GM12878 (cell line): ENCODE data around the gene ISCA2. TPM values are rescaled to one million over a fixed set of nuclear protein-coding genes. Genes with fewer than 3 reads are reported as not detected.

Experiments used
- ATAC-seq: fragments of 200-7000 bp; cut with Tn5 transposase; 3 replicates; pipeline ENCODE4 v1.9.1; 2020; ENCODE audit warnings: mild to moderate bottlenecking, moderate library complexity
- BruUV-seq: library from RNA; stranded (reverse); fragments of 400-500 nt; replicated peaks from 2 replicates; lab custom pipeline; 2021; lab: Mats Ljungman, UMichigan
- CTCF ChIA-PET: fragments of 300-600 bp; sonication (Branson Sonifier 250); formaldehyde crosslinking; extraction: SDS; loops from one replicate; lab custom pipeline; 2021; ENCODE audit warnings: inconsistent platforms; lab: Yijun Ruan, JAX
- POLR2A ChIA-PET: fragments of 350-600 bp; formaldehyde crosslinking; extraction: SDS; loops from one replicate; lab custom pipeline; 2021; ENCODE audit warnings: inconsistent platforms; lab: Charles Lee
- RAD21 ChIA-PET: fragments of 300-600 bp; sonication (Branson Sonifier 250); formaldehyde crosslinking; loops from one replicate; lab custom pipeline; 2023; ENCODE audit warnings: antibody characterized with exemption; ENCODE audit not compliant: unreplicated experiment; lab: Charles Lee
- SMC1A ChIA-PET: fragments of 300-600 bp; sonication (Branson Sonifier 250); formaldehyde crosslinking; loops from one replicate; lab custom pipeline; 2023; ENCODE audit not compliant: unreplicated experiment, uncharacterized antibody; lab: Charles Lee
- DNase-seq: peaks from one replicate; pipeline ENCODE4 v3.0.0-alpha.2; 2011; ENCODE audit warnings: low read depth, low spot score
- FAIRE-seq: peaks from 3 replicates; lab custom pipeline; 2011; peaks lifted over from hg19 to GRCh38; lab: Jason Lieb, UNC
- H2AFZ ChIP-seq: 2 replicates; pipeline ENCODE4 v1.6.0; 2011; ENCODE audit warnings: low read depth, low read length, control low read depth; ENCODE audit not compliant: control insufficient read depth
- H3K27ac ChIP-seq: 2 replicates; pipeline ENCODE4 v1.5.1; 2011; ENCODE audit warnings: control low read depth; ENCODE audit not compliant: control insufficient read depth, insufficient read depth
- H3K27me3 ChIP-seq, 2 experiments: replicated peaks in 1 of 2; 2 replicates each; pipeline versions ENCODE4 v1.6.0 to v1.6.1; 2011; ENCODE audit warnings: low read length in 1 of 2; ENCODE audit not compliant: control insufficient read depth in 2 of 2, insufficient read depth in 2 of 2
- H3K36me3 ChIP-seq, 2 experiments: 2 replicates each; pipeline ENCODE4 v1.5.1; 2011; ENCODE audit warnings: low read length in 1 of 2; ENCODE audit not compliant: control insufficient read depth in 2 of 2, insufficient read depth in 2 of 2
- H3K4me1 ChIP-seq: 2 replicates; pipeline ENCODE4 v1.6.1; 2011; ENCODE audit warnings: mild to moderate bottlenecking, low read length, moderate library complexity, mixed read lengths; ENCODE audit not compliant: control insufficient read depth, insufficient read depth
- H3K4me2 ChIP-seq: 2 replicates; pipeline ENCODE4 v1.6.0; 2011; ENCODE audit warnings: control low read depth; ENCODE audit not compliant: control insufficient read depth, insufficient read depth
- H3K4me3 ChIP-seq: fragments of 200-600 bp; sonication (generic); 2 replicates; pipeline ENCODE4 v1.5.1; 2016
- H3K79me2 ChIP-seq: 2 replicates; pipeline ENCODE4 v1.6.0; 2011; ENCODE audit warnings: low read length; ENCODE audit not compliant: control insufficient read depth, insufficient read depth
- H3K9ac ChIP-seq: 2 replicates; pipeline ENCODE4 v1.8.0; 2011; ENCODE audit warnings: low read length, control low read depth, mixed read lengths; ENCODE audit not compliant: control insufficient read depth, insufficient read depth
- H3K9me3 ChIP-seq: replicated peaks from 3 replicates; pipeline ENCODE4 v1.5.1; 2011; ENCODE audit warnings: mild to moderate bottlenecking, low read length; ENCODE audit not compliant: control insufficient read depth, insufficient read depth
- H4K20me1 ChIP-seq: 2 replicates; pipeline ENCODE4 v1.6.0; 2011; ENCODE audit not compliant: control insufficient read depth, insufficient read depth
- E4F1 ChIP-seq: fragments of 450-650 bp; IDR thresholded peaks from 2 replicates; pipeline ENCODE4 v1.6.1; 2018; ENCODE audit warnings: borderline replicate concordance, mild to moderate bottlenecking; ENCODE audit not compliant: partially characterized antibody
- HDAC6 ChIP-seq: fragments of 200-600 bp; sonication (generic); IDR thresholded peaks from one replicate; pipeline ENCODE4 v1.8.0; 2017; ENCODE audit warnings: antibody characterized with exemption; ENCODE audit not compliant: unreplicated experiment
- HDGF ChIP-seq: fragments of 450-650 bp; IDR thresholded peaks from 2 replicates; pipeline ENCODE4 v1.6.1; 2016; ENCODE audit warnings: antibody characterized with exemption
- LARP7 ChIP-seq: fragments of 450-650 bp; IDR thresholded peaks from 2 replicates; pipeline ENCODE4 v1.6.1; 2017; ENCODE audit warnings: mild to moderate bottlenecking
- NKRF ChIP-seq: fragments of 450-650 bp; conservative IDR thresholded peaks from 2 replicates; pipeline ENCODE4 v1.6.1; 2017; ENCODE audit warnings: mild to moderate bottlenecking, moderate library complexity
- NR2C2 ChIP-seq: IDR thresholded peaks from 2 replicates; pipeline ENCODE4 v1.6.1; 2011; ENCODE audit warnings: borderline replicate concordance, low read depth; ENCODE audit not compliant: control insufficient read depth, insufficient read length
- PAX5 ChIP-seq: IDR thresholded peaks from 2 replicates; pipeline ENCODE4 v1.6.1; 2011; ENCODE audit warnings: low read depth, low read length, borderline replicate concordance
- POLR2AphosphoS2 ChIP-seq: IDR thresholded peaks from 2 replicates; pipeline ENCODE4 v1.6.1; 2011; ENCODE audit warnings: low read depth, mild to moderate bottlenecking, low read length, improper control_type of control experiment, moderate library complexity
- RAD51 ChIP-seq: fragments of 450-650 bp; IDR thresholded peaks from 2 replicates; pipeline ENCODE4 v1.6.1; 2016; ENCODE audit warnings: moderate library complexity, mild to moderate bottlenecking, inconsistent platforms
- RCOR1 ChIP-seq: conservative IDR thresholded peaks from 2 replicates; pipeline ENCODE4 v1.6.1; 2012; ENCODE audit warnings: low read depth, low read length, improper control_type of control experiment
- RUNX3 ChIP-seq: IDR thresholded peaks from 2 replicates; pipeline ENCODE4 v1.6.1; 2012; ENCODE audit warnings: low read length, inconsistent platforms
- SIN3A ChIP-seq: IDR thresholded peaks from 2 replicates; pipeline ENCODE4 v1.6.1; 2012; ENCODE audit warnings: low read depth, low read length, improper control_type of control experiment
- SREBF2 ChIP-seq: IDR thresholded peaks from 2 replicates; pipeline ENCODE4 v1.6.1; 2012; ENCODE audit warnings: mild to moderate bottlenecking, low read length
- STAT1 ChIP-seq: fragments of 450-650 bp; conservative IDR thresholded peaks from 2 replicates; pipeline ENCODE4 v1.6.1; 2014; ENCODE audit warnings: antibody characterized with exemption, mild to moderate bottlenecking
- SUPT20H ChIP-seq: IDR thresholded peaks from 2 replicates; pipeline ENCODE4 v1.6.1; 2011; ENCODE audit warnings: low read depth, mild to moderate bottlenecking, low read length, moderate library complexity, borderline replicate concordance; ENCODE audit not compliant: control insufficient read depth
- TCF12 ChIP-seq: IDR thresholded peaks from 2 replicates; pipeline ENCODE4 v1.6.1; 2011; ENCODE audit warnings: low read depth, mild to moderate bottlenecking, low read length
- ZNF217 ChIP-seq: fragments of 450-650 bp; IDR thresholded peaks from 2 replicates; pipeline ENCODE4 v1.6.1; 2017; ENCODE audit warnings: antibody characterized with exemption, mild to moderate bottlenecking
- WGBS: methylation state at CpG from one replicate; pipeline ENCODE4 v1.1.6; 2016; ENCODE audit warnings: low lambda C conversion rate; ENCODE audit not compliant: insufficient replicate concordance, insufficient coverage; ENCODE audit errors: missing lambda C conversion rate; 5-methylcytosine and 5-hydroxymethylcytosine counted together
- in situ Hi-C: fragments of 300-500 bp; cut with MboI; formaldehyde crosslinking; loops from 9 replicates; pipeline ENCODE4 v1.14.3; 2018; ENCODE audit warnings: mixed read lengths
- intact Hi-C: fragments of 100-400 bp; cut with micrococcal nuclease; formaldehyde crosslinking; loops from one replicate; pipeline ENCODE4 v1.14.2; 2022; ENCODE audit not compliant: unreplicated experiment
- polyA plus RNA-seq, 11 experiments: library from polyadenylated mRNA; depleted of rRNA in 4 of 11; unstranded in 6 of 11; stranded (reverse) in 5 of 11; fragments of >200 nt; fragmentation: Nextera tagmentation in 4 of 11; fragmentation: Illumina TruSeq in 1 of 11; extraction: Ambion mirVana in 4 of 11; extraction: Trizol in 1 of 11; gene quantifications; 1 replicate in 1 of 11; 2 replicates in 10 of 11; pipeline versions ENCODE4 v1.2.1 to v1.2.3, GENCODE V29; 2011 to 2016; ENCODE audit warnings: inconsistent platforms in 2 of 11, missing spikeins in 2 of 11, low read depth in 1 of 11
- total RNA-seq, 4 experiments: library from RNA; depleted of rRNA in 3 of 4; stranded (reverse); fragments of >200 nt in 3 of 4; fragmentation: Illumina TruSeq in 1 of 4; extraction: Trizol in 1 of 4; gene quantifications; 2 replicates each; pipeline versions ENCODE4 v1.2.1 to v1.2.3, GENCODE V29; 2013 to 2021

Gene ISCA2
- total and polyA plus RNA-seq, 10 of the 15 experiments (the other 5 are each of a cell fraction or from before 2014, with no cell fraction given), result 7.5 to 116 (median 32.5) TPM

GRCh38 chr14:74490486-74490885, 3.1 kb upstream of the ISCA2 start:
- intact Hi-C loops, result no loop called here
- BruUV-seq, result no TSS peak
- ATAC-seq, result no peak
- Histone ChIP-seq H3K27me3 (no peaks in the 10 kb centered on the region), H3K9me3 (no peaks in the 10 kb centered on the region), H3K4me1 (peaks cover 7% of the 10 kb centered on the region), H3K36me3 (no peaks in the 10 kb centered on the region), H3K4me3 (no peak overlapping the region), H3K27ac (no peak overlapping the region), H3K9ac (no peak overlapping the region), H3K4me2 (no peak overlapping the region), H4K20me1 (no peaks in the 10 kb centered on the region), H2AFZ (no peak overlapping the region), H3K79me2 (peaks cover 11% of the 10 kb centered on the region)
- 93% methylated on average over 1 of the region's 1 CpG for WGBS
- DNase-seq, result no peak
- FAIRE-seq, result no peak
- ChIA-PET RAD21 (interaction anchor here (1.2 kb wide), 1 partner anchor 89 kb away, joined by 3 read pairs; no protein-coding TSS in a partner anchor), CTCF (interaction anchor here (0.9 to 2.0 kb wide), 8 partner anchors 9 to 127 kb away, joined by 3 to 14 read pairs (median 4); no protein-coding TSS in a partner anchor), POLR2A (no interaction called here), SMC1A (interaction anchor here (0.8 to 2.7 kb wide), 9 partner anchors 9 to 126 kb away, joined by 3 to 13 read pairs (median 5); no protein-coding TSS in a partner anchor)
- TF ChIP-seq STAT1 (no peak), TCF12 (no peak), HDGF (no peak), NR2C2 (no peak), SIN3A (no peak), RAD51 (no peak), SUPT20H (no peak), ZNF217 (no peak), LARP7 (no peak), RCOR1 (no peak), PAX5 (no peak), SREBF2 (no peak), NKRF (no peak), POLR2AphosphoS2 (no peak), HDAC6 (no peak), RUNX3 (no peak), E4F1 (no peak)
- in situ Hi-C loops, result no loop called here
